ENCODE measurements around the gene FBXW11. TPM values are rescaled to one million over a fixed set of nuclear protein-coding genes. Genes with fewer than 3 reads are reported as not detected.

FBXW11 gene
- total RNA-seq, 2 donors from 2014 or later, result 25.9 to 35.5 TPM

DNA sequence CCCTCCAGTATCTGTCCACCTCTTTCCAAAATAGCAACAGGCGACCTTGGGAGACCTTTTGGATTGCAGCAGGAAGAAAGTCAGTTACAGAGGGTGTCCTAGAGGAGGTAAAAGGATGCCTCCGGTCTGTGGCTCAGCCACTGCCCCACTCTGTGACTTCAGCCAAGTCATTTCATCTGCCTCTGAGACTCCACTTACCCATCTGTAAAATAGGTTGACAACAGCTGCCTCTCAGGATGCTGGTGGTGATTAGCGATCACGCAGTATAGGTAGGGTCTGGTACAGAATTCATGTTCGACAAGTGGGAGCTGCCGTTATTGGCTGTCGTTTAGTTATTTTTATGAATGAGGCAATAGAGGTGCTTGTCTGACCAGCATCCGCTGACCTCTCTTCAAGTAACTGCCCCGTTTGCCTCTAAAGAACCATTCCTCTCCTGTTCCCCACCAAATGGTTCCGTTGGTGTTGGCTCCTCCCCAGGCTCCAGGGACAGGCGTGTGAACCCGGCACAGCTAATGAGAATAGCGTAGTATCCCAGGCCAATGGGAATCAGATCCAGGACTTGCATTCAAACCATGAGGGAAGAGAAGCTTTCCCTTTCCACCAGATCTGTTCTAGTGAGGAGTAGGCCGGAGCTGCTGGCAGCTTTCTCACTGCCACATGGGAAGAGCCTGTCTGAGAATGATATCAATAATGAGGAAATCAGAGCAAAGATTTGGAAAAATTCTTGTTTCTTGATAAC, 156.7 kb downstream of the FBXW11 start:
- no peak overlapping the region for H3K27ac ChIP-seq
- H3K27me3 ChIP-seq, result no peaks in the 10 kb centered on the region
- no peaks in the 10 kb centered on the region for H3K36me3 ChIP-seq
- no peaks in the 10 kb centered on the region for H3K9me3 ChIP-seq
- H3K4me3 ChIP-seq, result no peak overlapping the region
- TF ChIP-seq CTCF (IDR thresholded peaks at IDR 0.05), result no peak
- intact Hi-C loops (cut with DNase I), result no loop called here
- H3K9ac ChIP-seq (ENCODE audit: low read depth in 2 of 2, low read length in 2 of 2), result no peak overlapping the region
- DNase-seq, result no peak
- H3K4me1 ChIP-seq, result no peaks in the 10 kb centered on the region

- no peak for DNase-seq
- no peak for TF ChIP-seq CTCF (IDR thresholded peaks at IDR 0.05)
- Histone ChIP-seq H3K9ac (ENCODE audit: low read depth in 2 of 2, low read length in 2 of 2) (no peak overlapping the region), H3K4me3 (no peak overlapping the region), H3K9me3 (no peaks in the 10 kb centered on the region), H3K27me3 (no peaks in the 10 kb centered on the region), H3K36me3 (no peaks in the 10 kb centered on the region), H3K27ac (no peak overlapping the region), H3K4me1 (no peaks in the 10 kb centered on the region)
- intact Hi-C loops (cut with DNase I), result no loop called here
These were observed 157.4 kb downstream of the FBXW11 start for GRCh38 chr5:171848911-171849520.

DNA sequence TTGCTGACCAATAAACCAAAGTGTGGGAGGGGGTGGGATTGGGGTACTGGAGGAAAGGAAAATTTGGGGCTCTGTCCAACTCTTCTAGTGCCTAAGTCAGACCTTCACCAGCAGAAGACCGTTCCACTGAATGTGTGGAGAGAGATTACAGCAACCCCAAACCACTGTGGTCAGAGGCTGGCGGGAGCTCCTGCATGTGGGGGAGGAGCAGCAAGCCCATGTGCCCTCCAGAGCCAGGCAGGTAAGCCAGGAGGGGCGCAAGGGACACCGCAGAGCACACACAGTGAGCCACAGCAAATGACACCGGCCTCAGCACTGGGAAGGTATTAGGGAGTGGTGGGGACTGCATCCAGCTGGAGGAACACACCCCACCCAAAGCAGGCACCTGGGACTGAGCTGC, 158.0 kb downstream of the FBXW11 start:
- intact Hi-C loops (cut with DNase I), result no loop called here
- Histone ChIP-seq H3K27ac (no peak overlapping the region), H3K9me3 (no peaks in the 10 kb centered on the region), H3K9ac (ENCODE audit: low read depth in 2 of 2, low read length in 2 of 2) (no peak overlapping the region), H3K27me3 (no peaks in the 10 kb centered on the region), H3K36me3 (no peaks in the 10 kb centered on the region), H3K4me3 (no peak overlapping the region), H3K4me1 (no peaks in the 10 kb centered on the region)
- no peak for DNase-seq
- TF ChIP-seq CTCF (IDR thresholded peaks at IDR 0.05), result no peak

DNA sequence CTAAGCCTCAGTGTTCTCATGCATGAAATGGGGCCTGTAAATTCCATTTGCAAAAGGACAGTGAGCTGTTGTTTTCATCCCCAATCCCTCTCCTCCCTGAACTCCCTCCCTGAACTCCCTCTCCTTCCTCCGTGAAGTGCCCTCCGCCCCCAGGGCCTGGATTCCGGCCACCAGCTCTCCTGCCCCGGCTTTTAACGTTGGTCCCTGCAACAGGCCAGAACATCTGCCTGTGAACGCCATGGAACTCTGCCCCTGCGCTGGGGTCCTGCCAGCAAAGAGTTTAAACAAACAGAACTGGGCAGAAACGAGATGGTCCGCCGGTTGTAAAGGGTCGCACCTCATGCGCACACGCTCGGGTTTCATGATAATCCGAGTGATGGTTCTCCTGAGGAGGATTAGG, 158.4 kb downstream of the FBXW11 start:
- H3K9me3 ChIP-seq, result no peaks in the 10 kb centered on the region
- TF ChIP-seq CTCF (IDR thresholded peaks at IDR 0.05), result no peak
- intact Hi-C loops (cut with DNase I), result no loop called here

GRCh38 chr5:171847026-171847425, 159.4 kb downstream of the FBXW11 start:
- DNase-seq, result no peak
- no peak for TF ChIP-seq CTCF (IDR thresholded peaks at IDR 0.05)
- H3K9ac ChIP-seq (ENCODE audit: low read depth in 2 of 2, low read length in 2 of 2), result no peak overlapping the region
- H3K4me1 ChIP-seq, result no peaks in the 10 kb centered on the region
- no peak overlapping the region for H3K4me3 ChIP-seq
- intact Hi-C loops (cut with DNase I), result no loop called here
- no peaks in the 10 kb centered on the region for H3K9me3 ChIP-seq
- no peaks in the 10 kb centered on the region for H3K36me3 ChIP-seq
- H3K27ac ChIP-seq, result no peak overlapping the region
- no peaks in the 10 kb centered on the region for H3K27me3 ChIP-seq

More for the DNA sequence above, 158.4 kb downstream of the FBXW11 start:
- Histone ChIP-seq H3K27ac (no peak overlapping the region), H3K27me3 (no peaks in the 10 kb centered on the region), H3K4me1 (no peaks in the 10 kb centered on the region), H3K9ac (ENCODE audit: low read depth in 2 of 2, low read length in 2 of 2) (no peak overlapping the region), H3K36me3 (no peaks in the 10 kb centered on the region), H3K4me3 (no peak overlapping the region)
- DNase-seq, result no peak

All from colonic mucosa (tissue), 4 donors.